ENCODE data around the gene NFX1.

DNA sequence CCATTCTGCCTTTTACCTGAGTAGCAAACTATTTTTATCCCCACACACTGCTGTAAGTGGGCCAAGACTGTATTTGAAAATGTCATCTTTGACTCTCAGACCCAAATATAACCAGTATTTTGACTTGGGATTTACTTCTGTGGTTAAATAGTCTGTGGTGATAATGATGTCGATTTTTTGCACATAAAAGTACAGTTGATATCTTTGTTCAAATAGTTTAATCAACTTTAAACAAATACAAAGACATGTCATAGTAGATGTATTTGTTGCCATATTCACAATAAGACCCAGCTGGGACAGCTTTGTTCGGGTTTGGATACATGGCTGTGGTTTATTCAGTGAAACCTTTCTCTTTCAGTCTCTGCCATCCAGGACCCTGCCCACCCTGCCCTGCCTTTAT lies 20.4 kb downstream of the NFX1 start:
- TF ChIP-seq KLF16 (IDR thresholded peaks at IDR 0.05) (no peak), ELF1 (tag; IDR thresholded peaks at IDR 0.05) (no peak), HSF4 (CRISPR knock-in tag; IDR thresholded peaks at IDR 0.05; ENCODE audit: borderline replicate concordance) (no peak), EZH2 (IDR thresholded peaks at IDR 0.05; ENCODE audit: borderline replicate concordance, low read depth, low read length) (no peak), GATA2 (CRISPR knock-in tag; IDR thresholded peaks at IDR 0.05) (no peak), SRF (CRISPR knock-in tag; IDR thresholded peaks at IDR 0.05) (no peak), POLR2AphosphoS5 (IDR thresholded peaks at IDR 0.05; ENCODE audit: control insufficient read depth, insufficient read depth, low read depth, low read length) (no peak), SMC3 (conservative IDR thresholded peaks at IDR 0.05; ENCODE audit: insufficient read depth, low read depth, low read length) (no peak), CEBPB (tag; IDR thresholded peaks at IDR 0.05) (no peak), RB1 (IDR thresholded peaks at IDR 0.05; ENCODE audit: low read depth) (no peak), HNRNPLL (IDR thresholded peaks at IDR 0.05; ENCODE audit: low read depth, low read length, poor library complexity, severe bottlenecking) (no peak), EP300 (IDR thresholded peaks at IDR 0.05; ENCODE audit: low read length) (no peak), ELF4 (CRISPR knock-in tag; IDR thresholded peaks at IDR 0.05) (no peak), SIN3A (IDR thresholded peaks at IDR 0.05; ENCODE audit: borderline replicate concordance in 2 of 2, control insufficient read depth in 1 of 2, low read depth in 2 of 2, low read length in 2 of 2) (no peak)

All from K562 (cell line).